Activated naive CD8-positive, alpha-beta T cell (primary cell): Measurements from ENCODE around the gene PELI1.

ENCODE experiments used
- H3K27ac Mint-ChIP-seq: one replicate; pipeline ENCODE4 v1.8.0; 2021; ENCODE audit warnings: mixed read lengths
- H3K27me3 Mint-ChIP-seq: one replicate; pipeline ENCODE4 v1.8.0; 2021; ENCODE audit warnings: mixed read lengths
- H3K36me3 Mint-ChIP-seq: one replicate; pipeline ENCODE4 v1.8.0; 2021; ENCODE audit warnings: mixed read lengths
- H3K4me1 Mint-ChIP-seq: one replicate; pipeline ENCODE4 v1.8.0; 2021; ENCODE audit warnings: low read depth, mixed read lengths
- H3K4me3 Mint-ChIP-seq: one replicate; pipeline ENCODE4 v1.8.0; 2021; ENCODE audit warnings: mild to moderate bottlenecking, mixed read lengths
- H3K9me3 Mint-ChIP-seq: one replicate; pipeline ENCODE4 v1.8.0; 2021; ENCODE audit warnings: low read depth, mixed read lengths

The PELI1 gene

GRCh38 chr2:64144057-64145013 is at the start of gene PELI1:
Gene PELI1 (minus strand): TSS chr2:64144420. CDS start chr2:64108310, 36,110 bp downstream.
- Mint-ChIP-seq H3K4me1 (peaks cover 35% of the 10 kb centered on the region), H3K27ac (peak within 1 kb of the TSS; percentile 95), H3K4me3 (peak within 1 kb of the TSS; percentile 97), H3K9me3 (no peaks in the 10 kb centered on the region), H3K36me3 (no peaks in the 10 kb centered on the region), H3K27me3 (no peaks in the 10 kb centered on the region)

GRCh38 chr2:64193491-64193890 is 49.3 kb upstream of the PELI1 start:
- H3K27me3 Mint-ChIP-seq = no peaks in the 10 kb centered on the region
- no peaks in the 10 kb centered on the region for H3K36me3 Mint-ChIP-seq
- H3K4me1 Mint-ChIP-seq = no peaks in the 10 kb centered on the region
- H3K9me3 Mint-ChIP-seq = no peaks in the 10 kb centered on the region
- H3K4me3 Mint-ChIP-seq = no peak overlapping the region
- no peak overlapping the region for H3K27ac Mint-ChIP-seq

DNA sequence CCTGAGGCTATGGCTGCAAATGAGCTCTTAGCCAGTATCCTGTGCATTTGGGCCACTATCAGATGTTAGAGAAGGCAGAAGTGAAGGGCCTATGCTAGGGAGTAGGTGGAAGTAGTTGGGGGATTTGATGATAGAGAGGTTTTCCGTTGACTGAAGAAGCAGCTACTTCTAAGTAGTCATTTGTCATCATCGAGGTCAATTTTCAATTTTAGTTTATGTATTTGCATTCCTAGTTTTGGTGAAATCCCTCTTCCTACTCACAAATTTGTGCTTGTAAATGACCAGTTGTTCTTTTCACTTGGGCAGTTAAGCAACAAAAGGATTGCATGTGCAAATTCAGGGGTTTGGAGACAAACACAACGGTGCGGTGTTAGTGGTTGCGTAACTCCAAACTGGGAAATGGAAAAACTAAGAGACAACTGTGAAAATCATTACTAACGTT is 48.5 kb upstream of the PELI1 start:
- no peaks in the 10 kb centered on the region for H3K36me3 Mint-ChIP-seq
- no peaks in the 10 kb centered on the region for H3K27me3 Mint-ChIP-seq
- no peak overlapping the region for H3K4me3 Mint-ChIP-seq
- H3K4me1 Mint-ChIP-seq = no peaks in the 10 kb centered on the region
- H3K27ac Mint-ChIP-seq = no peak overlapping the region
- no peaks in the 10 kb centered on the region for H3K9me3 Mint-ChIP-seq

GRCh38 chr2:64192125-64192479 is 47.9 kb upstream of the PELI1 start:
- Mint-ChIP-seq H3K4me1 (no peaks in the 10 kb centered on the region), H3K9me3 (no peaks in the 10 kb centered on the region), H3K27me3 (no peaks in the 10 kb centered on the region), H3K4me3 (no peak overlapping the region), H3K27ac (no peak overlapping the region), H3K36me3 (no peaks in the 10 kb centered on the region)

- Mint-ChIP-seq H3K9me3 (no peaks in the 10 kb centered on the region), H3K27ac (no peak overlapping the region), H3K27me3 (no peaks in the 10 kb centered on the region), H3K4me3 (no peak overlapping the region), H3K36me3 (no peaks in the 10 kb centered on the region), H3K4me1 (no peaks in the 10 kb centered on the region)
These were observed 45.4 kb upstream of the PELI1 start for GRCh38 chr2:64189586-64189985.

- no peaks in the 10 kb centered on the region for H3K4me1 Mint-ChIP-seq
- H3K36me3 Mint-ChIP-seq = no peaks in the 10 kb centered on the region
- H3K4me3 Mint-ChIP-seq = no peak overlapping the region
- H3K27ac Mint-ChIP-seq = no peak overlapping the region
- H3K27me3 Mint-ChIP-seq = no peaks in the 10 kb centered on the region
- H3K9me3 Mint-ChIP-seq = no peaks in the 10 kb centered on the region
These were observed 44.9 kb upstream of the PELI1 start for GRCh38 chr2:64189167-64189566.

DNA sequence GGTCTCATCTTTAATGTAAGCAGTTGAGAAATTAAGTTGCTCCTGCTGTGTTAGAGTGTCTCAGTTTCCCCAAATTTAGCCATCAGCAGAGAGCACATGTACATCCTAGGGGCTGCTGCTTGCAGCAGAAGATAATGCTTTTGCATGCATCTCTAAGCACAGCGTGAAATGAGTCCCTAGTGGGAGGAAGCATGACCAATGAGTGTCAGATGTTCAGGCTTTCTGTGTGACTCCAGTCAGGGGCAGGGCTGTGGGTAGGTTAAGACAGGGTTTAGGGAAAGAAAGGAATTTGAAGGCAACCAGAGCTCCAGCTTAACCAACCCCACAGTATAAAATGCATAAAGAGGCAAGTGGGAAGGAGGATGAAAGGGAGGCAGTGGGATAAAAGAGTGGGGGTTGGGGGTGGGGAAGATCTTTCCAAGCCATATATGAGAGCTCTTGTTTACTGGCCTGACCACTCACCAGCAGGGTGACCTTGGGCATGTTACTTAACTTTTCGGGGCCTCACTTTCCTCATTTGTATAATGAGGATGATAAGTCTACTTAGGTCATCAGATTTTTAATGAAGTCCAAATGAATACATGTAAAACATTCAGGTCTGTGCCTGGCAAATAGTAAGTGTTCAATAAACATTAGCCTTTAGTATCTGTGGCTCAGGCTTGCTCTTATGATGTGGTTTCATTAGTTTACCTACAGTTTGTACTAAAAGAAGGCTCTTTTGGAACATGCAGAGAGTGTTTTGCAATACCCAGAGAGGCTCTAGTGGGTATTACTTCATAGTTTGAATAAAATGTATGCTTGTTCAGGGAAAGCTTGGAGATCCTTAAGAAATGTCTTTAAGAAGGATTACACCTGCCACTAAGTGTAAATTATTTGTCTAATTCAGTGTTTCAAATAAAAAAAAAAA is 42.7 kb upstream of the PELI1 start:
- Mint-ChIP-seq H3K4me3 (no peak overlapping the region), H3K27ac (no peak overlapping the region), H3K27me3 (no peaks in the 10 kb centered on the region), H3K36me3 (no peaks in the 10 kb centered on the region), H3K9me3 (no peaks in the 10 kb centered on the region), H3K4me1 (no peaks in the 10 kb centered on the region)

DNA sequence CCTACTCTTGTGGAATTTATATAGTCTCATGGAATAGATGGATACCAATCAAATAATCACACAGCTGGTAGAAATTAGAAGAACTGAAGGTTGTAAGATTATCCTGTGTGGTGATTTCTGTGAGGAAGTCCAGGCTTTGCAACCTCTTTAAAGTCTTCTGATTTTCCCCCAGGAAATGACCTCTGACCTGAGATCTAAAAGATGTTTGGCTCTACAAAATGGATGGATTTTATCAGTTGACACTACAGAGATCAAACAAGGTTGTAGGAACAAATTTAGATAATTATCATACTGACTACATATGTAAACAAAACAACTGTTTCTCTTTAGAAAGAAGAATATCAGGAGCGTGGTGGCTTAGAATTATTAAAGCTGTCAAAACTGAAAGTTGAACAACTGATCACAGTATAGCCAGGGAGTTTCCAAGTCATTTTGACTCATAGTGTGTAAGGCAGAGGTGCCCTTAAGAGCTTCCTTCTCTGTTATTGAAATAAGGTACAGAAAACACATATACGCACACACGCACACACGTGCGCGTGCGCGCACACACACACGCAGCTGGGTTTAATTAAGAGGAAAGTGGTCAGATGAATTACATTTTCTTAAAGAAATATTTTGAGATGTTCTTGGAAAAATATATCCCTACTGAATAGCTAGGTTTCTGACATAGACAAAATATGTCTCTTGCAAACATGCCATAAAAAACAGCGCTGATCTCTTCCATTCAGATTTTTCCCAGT is 35.5 kb upstream of the PELI1 start:
- Mint-ChIP-seq H3K27ac (peak overlapping the region; percentile 36), H3K36me3 (no peaks in the 10 kb centered on the region), H3K27me3 (no peaks in the 10 kb centered on the region), H3K4me1 (peaks cover 9% of the 10 kb centered on the region), H3K4me3 (no peak overlapping the region), H3K9me3 (no peaks in the 10 kb centered on the region)

DNA sequence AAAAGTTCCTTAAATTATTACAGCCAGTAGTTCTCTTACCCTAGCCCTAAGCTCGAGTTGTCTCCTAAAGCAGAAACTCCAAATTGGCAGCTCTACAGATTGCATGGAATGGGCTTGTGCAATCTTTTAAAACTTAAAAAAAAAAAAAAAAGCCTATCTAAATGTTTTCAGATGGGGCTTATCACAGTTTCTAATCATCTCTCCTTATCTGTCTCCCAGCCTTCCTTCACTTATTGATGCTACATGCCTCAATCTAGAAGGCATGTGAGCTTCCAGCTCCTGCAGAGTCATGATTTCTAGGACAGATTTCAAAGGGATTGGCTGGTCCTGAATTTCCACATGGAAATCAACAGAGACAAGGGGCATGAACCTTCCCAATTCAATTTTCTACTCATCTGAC is 33.1 kb upstream of the PELI1 start:
- H3K27ac Mint-ChIP-seq = no peak overlapping the region
- peaks cover 10% of the 10 kb centered on the region for H3K4me1 Mint-ChIP-seq
- no peak overlapping the region for H3K4me3 Mint-ChIP-seq
- no peaks in the 10 kb centered on the region for H3K36me3 Mint-ChIP-seq
- no peaks in the 10 kb centered on the region for H3K9me3 Mint-ChIP-seq
- H3K27me3 Mint-ChIP-seq = no peaks in the 10 kb centered on the region

DNA sequence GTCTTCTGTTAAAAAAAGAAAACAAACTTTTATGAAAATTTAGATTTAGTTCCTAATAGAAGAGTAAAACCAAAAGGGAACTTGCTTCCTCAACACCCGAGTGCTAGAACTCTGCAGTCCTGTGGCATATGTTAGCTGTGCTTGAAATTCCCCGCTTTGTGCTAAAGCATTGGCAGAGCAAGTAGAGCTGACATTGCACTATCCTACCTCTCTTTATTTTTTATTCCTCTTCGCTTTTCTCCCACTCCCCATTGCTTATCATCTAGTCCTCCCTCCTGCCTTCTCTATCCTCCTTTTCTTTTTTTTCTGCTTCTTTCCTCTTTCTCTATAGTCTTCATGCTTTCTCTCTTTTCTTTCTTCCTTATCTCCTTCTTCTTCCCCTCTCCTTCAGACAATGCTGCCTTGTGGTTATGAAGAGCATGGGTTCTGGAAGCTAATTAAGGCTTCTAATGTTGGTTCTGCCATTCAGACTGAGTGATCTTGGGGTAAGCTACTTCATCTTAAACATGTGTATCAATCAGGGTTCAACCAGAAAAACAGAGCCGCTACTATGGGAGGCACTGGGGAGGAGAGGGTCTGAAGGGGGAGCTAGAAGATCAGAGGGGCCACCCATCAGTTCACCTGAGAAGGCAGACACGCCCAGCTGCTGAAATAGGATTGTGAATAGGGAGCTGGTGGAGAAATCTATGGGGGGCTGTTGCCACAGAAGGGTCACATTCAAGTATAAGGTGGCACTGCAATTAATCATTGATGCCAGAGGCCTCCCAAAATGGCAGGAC is 31.4 kb upstream of the PELI1 start:
- Mint-ChIP-seq H3K36me3 (no peaks in the 10 kb centered on the region), H3K27me3 (no peaks in the 10 kb centered on the region), H3K4me3 (no peak overlapping the region), H3K27ac (no peak overlapping the region), H3K4me1 (peaks cover 10% of the 10 kb centered on the region), H3K9me3 (no peaks in the 10 kb centered on the region)

DNA sequence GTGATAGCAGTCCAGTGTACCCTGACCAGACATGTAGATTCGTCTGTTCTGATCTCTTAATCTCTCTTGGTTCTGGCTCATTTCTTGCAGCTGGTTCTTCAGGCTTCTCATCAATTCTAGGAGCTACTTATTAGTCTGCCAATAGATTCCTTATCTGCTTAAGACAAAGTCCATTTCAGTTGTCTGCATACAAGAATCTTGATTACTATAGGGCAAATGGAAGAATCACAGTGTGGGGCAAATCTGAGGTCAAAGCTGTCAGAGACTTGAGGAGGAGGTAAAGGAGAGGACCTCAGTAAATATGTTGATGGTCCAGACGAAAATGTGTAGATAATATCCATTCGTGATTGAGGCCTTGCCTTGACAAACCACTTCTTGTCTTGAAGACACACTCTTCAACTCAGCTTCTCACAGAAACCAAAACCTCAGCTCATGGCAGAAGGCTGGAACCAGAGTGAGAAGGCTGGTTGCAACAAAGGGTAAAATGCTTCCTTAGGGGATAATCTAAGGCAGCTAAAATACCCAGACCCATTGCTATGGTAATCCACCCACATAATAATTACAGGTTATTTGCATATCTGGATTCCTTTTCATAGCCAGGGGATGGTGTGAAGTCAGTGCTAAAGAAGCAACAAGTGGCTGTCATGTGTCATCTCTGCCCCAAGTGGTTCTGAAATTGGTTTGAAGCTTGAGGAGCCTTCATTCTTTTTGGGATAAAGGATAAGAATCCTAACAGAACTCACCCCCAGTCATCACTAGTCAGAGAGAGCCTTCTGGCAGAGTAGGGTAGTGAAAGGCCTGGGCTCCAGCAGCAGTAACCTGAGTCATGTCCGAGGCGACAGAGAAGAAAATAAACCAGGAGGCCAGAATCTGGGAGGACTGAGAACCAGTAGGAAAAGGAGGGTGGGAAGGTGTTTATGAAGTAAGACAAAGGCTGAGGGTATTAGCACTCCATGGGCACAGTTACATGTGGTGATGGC is 29.2 kb upstream of the PELI1 start:
- peaks cover 2% of the 10 kb centered on the region for H3K4me1 Mint-ChIP-seq
- H3K4me3 Mint-ChIP-seq = no peak overlapping the region
- H3K27ac Mint-ChIP-seq = no peak overlapping the region
- no peaks in the 10 kb centered on the region for H3K36me3 Mint-ChIP-seq
- no peaks in the 10 kb centered on the region for H3K27me3 Mint-ChIP-seq
- H3K9me3 Mint-ChIP-seq = no peaks in the 10 kb centered on the region

- Mint-ChIP-seq H3K4me3 (no peak overlapping the region), H3K27ac (no peak overlapping the region), H3K36me3 (no peaks in the 10 kb centered on the region), H3K9me3 (no peaks in the 10 kb centered on the region), H3K4me1 (no peaks in the 10 kb centered on the region), H3K27me3 (no peaks in the 10 kb centered on the region)
These were observed 24.5 kb upstream of the PELI1 start for GRCh38 chr2:64168756-64169155.

DNA sequence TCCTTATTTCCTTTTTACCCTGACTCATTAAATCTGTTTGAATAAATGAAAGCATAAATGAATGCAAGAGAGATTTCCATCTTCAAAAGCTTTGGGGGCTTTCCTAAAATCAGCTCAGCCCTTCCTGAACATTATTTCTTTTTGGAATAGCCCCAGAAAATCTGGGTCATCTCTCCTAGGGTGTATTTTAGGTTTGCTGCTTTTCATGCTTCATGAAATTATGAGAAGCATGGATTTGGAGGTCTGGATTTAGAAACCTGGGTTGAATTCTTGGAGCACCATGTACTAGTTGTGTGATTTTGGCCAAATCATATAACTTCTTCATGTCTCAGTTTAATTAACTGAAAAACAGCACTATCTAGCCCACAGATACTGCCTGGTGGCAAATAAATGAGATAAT is 24.0 kb upstream of the PELI1 start:
- H3K27me3 Mint-ChIP-seq = no peaks in the 10 kb centered on the region
- H3K27ac Mint-ChIP-seq = no peak overlapping the region
- H3K9me3 Mint-ChIP-seq = no peaks in the 10 kb centered on the region
- no peak overlapping the region for H3K4me3 Mint-ChIP-seq
- no peaks in the 10 kb centered on the region for H3K4me1 Mint-ChIP-seq
- H3K36me3 Mint-ChIP-seq = no peaks in the 10 kb centered on the region
